CD4-positive, alpha-beta T cell (primary cell): ENCODE data around the gene PSRC1. TPM values are rescaled to one million over a fixed set of nuclear protein-coding genes. Genes with fewer than 3 reads are reported as not detected.

Source experiments
- ATAC-seq: fragments of 200-7000 bp; cut with Tn5 transposase; one replicate; pipeline ENCODE4 v1.10.0; 2022; ENCODE audit warnings: mild to moderate bottlenecking; ENCODE audit not compliant: poor library complexity
- CTCF ChIA-PET: fragments of 350-600 bp; sonication (Branson Sonifier 250); formaldehyde crosslinking; loops from one replicate; lab custom pipeline; 2021; ENCODE audit warnings: antibody characterized with exemption, inconsistent platforms; lab: Charles Lee
- POLR2A ChIA-PET: fragments of 350-600 bp; sonication (Branson Sonifier 250); formaldehyde crosslinking; loops from one replicate; lab custom pipeline; 2021; ENCODE audit warnings: antibody characterized with exemption, inconsistent platforms; lab: Charles Lee
- DNase-seq, 14 experiments: peaks; one replicate each; pipeline ENCODE4 v3.0.0-alpha.2; 2013 to 2020; ENCODE audit warnings: mixed read lengths in 2 of 14
- H3K27ac ChIP-seq, 2 donors: one replicate each; pipeline versions ENCODE4 v1.5.1 to v1.7.0; 2013; ENCODE audit warnings: low read length in 2 of 2, low read depth in 1 of 2, mild to moderate bottlenecking in 1 of 2
- H3K27me3 ChIP-seq, 2 experiments: 1 replicate in 1 of 2; 2 replicates in 1 of 2; pipeline versions ENCODE4 v1.6.1 to v1.7.0; 2013; ENCODE audit warnings: low read length in 2 of 2, control low read depth in 1 of 2, mild to moderate bottlenecking in 1 of 2, moderate library complexity in 1 of 2; ENCODE audit not compliant: insufficient read depth in 2 of 2, control insufficient read depth in 1 of 2
- H3K36me3 ChIP-seq: one replicate; pipeline ENCODE4 v1.6.1; 2013; ENCODE audit warnings: low read length, control low read depth; ENCODE audit not compliant: insufficient read depth
- H3K4me1 ChIP-seq: one replicate; pipeline ENCODE4 v1.6.1; 2013; ENCODE audit warnings: low read length, control low read depth; ENCODE audit not compliant: insufficient read depth
- H3K4me3 ChIP-seq: one replicate; pipeline ENCODE4 v1.5.1; 2013; ENCODE audit warnings: mild to moderate bottlenecking, low read length, moderate library complexity
- H3K9me3 ChIP-seq, 2 experiments: 1 replicate in 1 of 2; 2 replicates in 1 of 2; pipeline versions ENCODE4 v1.6.1 to v1.7.0; 2013; ENCODE audit warnings: low read length in 2 of 2, mild to moderate bottlenecking in 2 of 2, control low read depth in 1 of 2, moderate library complexity in 1 of 2; ENCODE audit not compliant: control insufficient read depth in 1 of 2, insufficient read depth in 1 of 2
- H3K27ac Mint-ChIP-seq: one replicate; pipeline ENCODE4 v1.8.0; 2020; ENCODE audit warnings: mixed read lengths
- H3K27me3 Mint-ChIP-seq: one replicate; pipeline ENCODE4 v1.8.0; 2021; ENCODE audit warnings: mixed read lengths
- H3K36me3 Mint-ChIP-seq: one replicate; pipeline ENCODE4 v1.8.0; 2021; ENCODE audit warnings: low read depth, mixed read lengths
- H3K4me1 Mint-ChIP-seq: one replicate; pipeline ENCODE4 v1.8.0; 2021; ENCODE audit warnings: low read depth, mixed read lengths
- H3K4me3 Mint-ChIP-seq: one replicate; pipeline ENCODE4 v1.8.0; 2020; ENCODE audit warnings: mild to moderate bottlenecking, mixed read lengths
- H3K9me3 Mint-ChIP-seq: one replicate; pipeline ENCODE4 v1.8.0; 2020; ENCODE audit warnings: mixed read lengths
- intact Hi-C, 2 experiments: fragments of 100-400 bp; cut with DNase I in 1 of 2; cut with micrococcal nuclease in 1 of 2; formaldehyde crosslinking; loops; one replicate each; pipeline versions ENCODE4 v1.15.1 to v1.9.0; 2023 to 2025; cut with DNase I, micrococcal nuclease
- total RNA-seq, 174 experiments: library from RNA in 2 of 174; stranded (reverse) in 2 of 174; gene quantifications; one replicate each; pipeline ENCODE4 v1.2.3 and lab custom pipeline; 2021 to 2026
- TF ChIP-seq, protein P1 (sequence below): fragments of 200-600 bp; IDR thresholded peaks from one replicate; pipeline ENCODE4 v1.8.0; 2022; ENCODE audit warnings: antibody characterized with exemption, mild to moderate bottlenecking

The PSRC1 gene
- total RNA-seq, 2 experiments from 2014 or later: 0.22 to 0.91 TPM

DNA sequence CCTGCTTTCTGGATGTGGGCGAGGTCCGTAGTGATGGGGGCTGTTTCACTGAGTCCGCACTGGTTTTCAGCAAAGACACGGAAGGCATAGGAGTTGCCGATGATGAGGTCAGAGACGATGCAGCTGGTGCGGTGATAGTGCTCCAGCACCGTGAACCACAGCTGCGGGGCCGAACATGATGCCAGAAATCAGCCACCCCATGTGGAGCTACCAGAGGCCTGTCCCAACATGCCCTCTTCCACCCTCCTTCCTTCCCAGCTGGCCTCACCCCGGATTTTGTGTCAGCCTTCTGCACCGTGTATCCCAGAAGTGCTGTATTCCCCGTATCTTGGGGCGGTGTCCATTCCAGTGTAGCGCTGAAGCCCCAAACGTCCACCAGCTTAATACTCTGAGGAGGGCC lies 13.8 kb upstream of the PSRC1 start:
- Mint-ChIP-seq H3K27ac (no peak overlapping the region), H3K4me3 (no peak overlapping the region), H3K27me3 (peaks cover 43% of the 10 kb centered on the region), H3K36me3 (no peaks in the 10 kb centered on the region), H3K9me3 (no peaks in the 10 kb centered on the region), H3K4me1 (no peaks in the 10 kb centered on the region)
- H3K36me3 ChIP-seq: no peaks in the 10 kb centered on the region
- peaks cover 2 to 12% of the 10 kb centered on the region in 2 experiments for H3K27me3 ChIP-seq
- ATAC-seq: no peak
- no peak overlapping the region for H3K4me3 ChIP-seq
- H3K27ac ChIP-seq: no peak overlapping the region
- POLR2A ChIA-PET: no interaction called here
- intact Hi-C loops: no loop called here
- TF ChIP-seq, protein P1, sequence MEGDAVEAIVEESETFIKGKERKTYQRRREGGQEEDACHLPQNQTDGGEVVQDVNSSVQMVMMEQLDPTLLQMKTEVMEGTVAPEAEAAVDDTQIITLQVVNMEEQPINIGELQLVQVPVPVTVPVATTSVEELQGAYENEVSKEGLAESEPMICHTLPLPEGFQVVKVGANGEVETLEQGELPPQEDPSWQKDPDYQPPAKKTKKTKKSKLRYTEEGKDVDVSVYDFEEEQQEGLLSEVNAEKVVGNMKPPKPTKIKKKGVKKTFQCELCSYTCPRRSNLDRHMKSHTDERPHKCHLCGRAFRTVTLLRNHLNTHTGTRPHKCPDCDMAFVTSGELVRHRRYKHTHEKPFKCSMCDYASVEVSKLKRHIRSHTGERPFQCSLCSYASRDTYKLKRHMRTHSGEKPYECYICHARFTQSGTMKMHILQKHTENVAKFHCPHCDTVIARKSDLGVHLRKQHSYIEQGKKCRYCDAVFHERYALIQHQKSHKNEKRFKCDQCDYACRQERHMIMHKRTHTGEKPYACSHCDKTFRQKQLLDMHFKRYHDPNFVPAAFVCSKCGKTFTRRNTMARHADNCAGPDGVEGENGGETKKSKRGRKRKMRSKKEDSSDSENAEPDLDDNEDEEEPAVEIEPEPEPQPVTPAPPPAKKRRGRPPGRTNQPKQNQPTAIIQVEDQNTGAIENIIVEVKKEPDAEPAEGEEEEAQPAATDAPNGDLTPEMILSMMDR: no peak
- CTCF ChIA-PET: no interaction called here
- no peak for DNase-seq
- H3K4me1 ChIP-seq: no peaks in the 10 kb centered on the region
- H3K9me3 ChIP-seq: no peaks in the 10 kb centered on the region

DNA sequence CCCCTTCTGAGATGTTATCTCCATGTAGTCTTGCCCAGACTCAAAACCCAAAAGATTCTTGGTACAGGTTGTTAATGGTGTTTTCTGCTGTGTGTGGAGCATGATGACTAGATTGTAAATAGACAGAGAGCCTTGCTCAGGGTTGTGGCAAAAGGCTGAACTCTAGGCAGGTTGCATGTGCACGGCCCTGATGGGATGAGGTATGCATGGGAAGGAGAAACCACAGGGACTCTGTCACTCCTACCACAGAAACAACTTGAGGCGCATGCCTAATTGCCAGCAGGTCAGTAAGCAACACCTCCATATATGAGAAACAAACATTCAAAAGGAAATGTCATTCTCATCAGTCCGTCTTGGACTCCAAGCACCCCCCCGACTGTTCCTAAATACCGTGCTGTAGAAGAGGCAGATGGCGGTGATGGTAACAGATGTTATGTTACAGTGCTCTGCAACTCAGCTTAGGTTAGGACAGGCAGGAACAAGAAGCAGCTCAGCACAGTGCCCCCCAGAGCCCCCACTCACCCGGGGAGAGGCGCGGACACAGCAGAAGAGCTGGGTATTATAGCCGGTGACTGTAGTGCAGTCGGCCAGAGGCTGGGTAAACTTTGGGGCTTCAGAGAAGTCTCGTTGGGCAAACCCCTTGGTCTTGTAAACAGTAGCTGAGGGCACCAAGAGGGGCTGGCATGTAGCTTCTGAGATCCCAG lies 12.9 kb upstream of the PSRC1 start:
- Mint-ChIP-seq H3K4me1 (no peaks in the 10 kb centered on the region), H3K4me3 (no peak overlapping the region), H3K27ac (no peak overlapping the region), H3K9me3 (no peaks in the 10 kb centered on the region), H3K27me3 (peaks cover 45% of the 10 kb centered on the region), H3K36me3 (no peaks in the 10 kb centered on the region)
- H3K27me3 ChIP-seq: peaks cover 2 to 12% of the 10 kb centered on the region in 2 experiments
- no peaks in the 10 kb centered on the region for H3K36me3 ChIP-seq
- H3K27ac ChIP-seq: no peak overlapping the region
- TF ChIP-seq, protein P1: no peak
- ATAC-seq (no peak), DNase-seq (no peak)
- no peaks in the 10 kb centered on the region for H3K9me3 ChIP-seq
- H3K4me1 ChIP-seq: no peaks in the 10 kb centered on the region
- ChIA-PET CTCF (no interaction called here), POLR2A (no interaction called here)
- intact Hi-C loops: no loop called here
- H3K4me3 ChIP-seq: no peak overlapping the region

DNA sequence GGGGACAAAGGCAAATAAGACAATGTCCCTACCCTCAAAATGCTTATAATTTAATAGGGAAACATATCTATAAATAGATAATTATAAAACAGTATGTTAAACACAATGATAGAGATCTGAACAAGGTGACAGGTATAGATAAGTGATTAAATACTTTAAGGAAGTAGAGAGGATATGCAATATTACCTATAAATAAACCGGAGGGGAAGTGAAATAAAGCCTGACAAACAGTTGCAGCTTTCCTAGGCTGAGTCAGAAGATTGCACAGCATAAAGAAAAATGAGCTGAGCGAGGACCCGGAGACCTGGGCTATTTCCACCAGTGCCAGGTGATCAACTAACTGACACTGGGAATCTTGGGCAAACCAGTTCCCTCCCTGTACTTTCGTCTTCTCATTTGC lies 11.5 kb upstream of the PSRC1 start:
- DNase-seq (no peak), ATAC-seq (no peak)
- ChIA-PET CTCF (no interaction called here), POLR2A (no interaction called here)
- peaks cover 2 to 12% of the 10 kb centered on the region in 2 experiments for H3K27me3 ChIP-seq
- TF ChIP-seq, protein P1: no peak
- no peaks in the 10 kb centered on the region for H3K4me1 Mint-ChIP-seq
- H3K4me1 ChIP-seq: no peaks in the 10 kb centered on the region
- intact Hi-C loops: no loop called here
- no peaks in the 10 kb centered on the region for H3K36me3 ChIP-seq
- H3K4me3 Mint-ChIP-seq: no peak overlapping the region
- H3K27me3 Mint-ChIP-seq: peaks cover 42% of the 10 kb centered on the region
- no peaks in the 10 kb centered on the region for H3K9me3 Mint-ChIP-seq
- H3K9me3 ChIP-seq: no peaks in the 10 kb centered on the region
- no peaks in the 10 kb centered on the region for H3K36me3 Mint-ChIP-seq
- H3K27ac ChIP-seq: no peak overlapping the region
- no peak overlapping the region for H3K4me3 ChIP-seq
- no peak overlapping the region for H3K27ac Mint-ChIP-seq
